SIG-M5 (cell line): ENCODE data around the gene EMC1.
"Not testable (repeated sequence)": the region's sequence is repeated elsewhere in the genome, so short reads cannot be mapped to it uniquely, and the experiment has no call there.

Experiments
- DNase-seq: peaks from one replicate; lab custom pipeline; 2025; lab: John Stamatoyannopoulos, UW

The EMC1 gene

GRCh38 chr1:19190468-19190867, 60.9 kb downstream of the EMC1 start:
- no peak for DNase-seq

- DNase-seq = no peak
Observed at GRCh38 chr1:19189270-19189669, 62.1 kb downstream of the EMC1 start.

GRCh38 chr1:19187852-19188251, 63.5 kb downstream of the EMC1 start:
- no peak for DNase-seq

GRCh38 chr1:19186001-19186400, 65.3 kb downstream of the EMC1 start:
- no peak for DNase-seq

- DNase-seq = no peak
Observed at GRCh38 chr1:19182223-19182622, 69.1 kb downstream of the EMC1 start.

- DNase-seq = not testable (repeated sequence)
Observed at GRCh38 chr1:19180265-19180657, 71.1 kb downstream of the EMC1 start.

- DNase-seq = no peak
Observed at GRCh38 chr1:19179597-19180264, 71.6 kb downstream of the EMC1 start.

- DNase-seq = no peak
Observed at GRCh38 chr1:19178734-19179398, 72.5 kb downstream of the EMC1 start.

GRCh38 chr1:19177811-19178210, 73.5 kb downstream of the EMC1 start:
- DNase-seq = no peak

- DNase-seq = no peak
Observed at GRCh38 chr1:19169642-19170041, 81.7 kb downstream of the EMC1 start.

GRCh38 chr1:19167140-19167539, 84.2 kb downstream of the EMC1 start:
- DNase-seq = no peak

- DNase-seq = no peak
Observed at GRCh38 chr1:19166066-19166465, 85.3 kb downstream of the EMC1 start.
